Right ventricle myocardium inferior (tissue), 1 donor: Measurements from ENCODE around the gene EEFSEC. TPM values are rescaled to one million over a fixed set of nuclear protein-coding genes. Genes with fewer than 3 reads are reported as not detected.

ENCODE experiments used
- ATAC-seq: fragments of 200-7000 bp; cut with Tn5 transposase; one replicate; pipeline ENCODE4 v1.9.1; 2020; ENCODE audit warnings: mild to moderate bottlenecking, moderate library complexity
- DNase-seq: peaks from one replicate; pipeline ENCODE4 v3.0.0; 2021; ENCODE audit errors: missing footprints
- intact Hi-C: fragments of 100-400 bp; cut with DNase I; formaldehyde crosslinking; loops from one replicate; pipeline ENCODE4 v1.11.0; 2022
- total RNA-seq: library from RNA; stranded (reverse); fragmentation: NEBNext Ultra II Directional; extraction: Animal tissue kit (Norgen Biotek cat#: 25700); gene quantifications from one replicate; pipeline ENCODE4 v1.2.1, GENCODE V29; 2021
- donor health status: DM: no; HTN: yes; CAD: no; lungs with severe emphysema.

The EEFSEC gene
- total RNA-seq, 1 donor from 2014 or later: 19.4 TPM

DNA sequence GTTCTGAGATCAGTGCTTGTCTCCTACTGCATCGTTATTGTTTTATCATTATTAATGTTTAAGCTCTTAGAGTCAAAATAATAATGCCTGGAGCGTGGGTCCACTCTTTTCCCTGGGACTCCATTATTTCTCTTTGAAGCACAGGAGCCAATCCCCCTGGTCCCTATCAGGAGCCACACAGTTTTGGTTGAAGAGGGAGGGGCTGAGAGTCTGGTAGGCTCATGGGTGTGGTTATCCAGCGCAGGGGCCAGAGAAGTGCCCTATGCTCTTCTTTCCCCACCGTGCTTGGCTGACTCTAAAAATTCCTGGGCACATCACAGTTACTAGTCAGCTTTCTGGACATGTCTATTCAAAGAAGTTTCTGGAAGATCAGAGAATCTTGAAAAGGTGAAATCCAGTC is 191.9 kb downstream of the EEFSEC start:
- ATAC-seq: no peak
- intact Hi-C loops: no loop called here
- DNase-seq: no peak

DNA sequence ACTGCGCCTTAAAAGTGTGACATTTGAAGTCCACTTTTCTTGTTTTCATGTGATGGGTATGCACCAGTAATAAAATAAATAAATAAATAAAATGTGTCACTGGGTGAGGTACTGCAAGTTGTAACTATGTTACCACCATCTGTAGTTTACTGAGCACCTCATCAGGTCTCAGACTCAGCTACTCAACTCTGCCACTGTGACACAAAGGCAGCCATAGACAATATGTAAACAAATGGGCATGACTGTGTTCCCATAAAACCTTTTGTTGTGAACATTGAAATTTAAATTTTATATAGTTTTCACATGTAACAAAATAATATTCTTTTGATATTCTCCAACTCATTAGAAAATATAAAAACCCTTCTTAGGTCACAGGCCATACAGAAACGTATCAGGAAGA is 193.3 kb downstream of the EEFSEC start:
- no peak for ATAC-seq
- intact Hi-C loops: no loop called here
- no peak for DNase-seq

DNA sequence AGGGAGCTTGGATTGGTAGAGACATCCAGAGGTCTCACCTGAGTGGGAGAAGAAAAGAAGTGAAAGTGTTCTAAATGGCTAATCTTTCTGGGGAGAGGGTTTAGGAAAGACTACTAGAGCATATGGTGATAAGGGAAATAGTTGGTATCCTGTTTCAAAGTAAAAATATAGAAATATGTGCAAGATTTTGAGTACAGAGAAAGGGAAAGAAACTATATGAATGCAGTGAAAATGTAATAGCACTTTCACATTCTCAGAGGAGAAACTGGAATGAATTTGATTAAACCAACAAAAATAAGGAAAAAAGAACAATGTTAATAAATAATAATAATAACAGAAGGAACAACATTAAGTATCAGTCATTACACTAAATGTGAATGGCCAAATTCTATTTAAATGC is 194.0 kb downstream of the EEFSEC start:
- intact Hi-C loops: no loop called here
- ATAC-seq: no peak

DNA sequence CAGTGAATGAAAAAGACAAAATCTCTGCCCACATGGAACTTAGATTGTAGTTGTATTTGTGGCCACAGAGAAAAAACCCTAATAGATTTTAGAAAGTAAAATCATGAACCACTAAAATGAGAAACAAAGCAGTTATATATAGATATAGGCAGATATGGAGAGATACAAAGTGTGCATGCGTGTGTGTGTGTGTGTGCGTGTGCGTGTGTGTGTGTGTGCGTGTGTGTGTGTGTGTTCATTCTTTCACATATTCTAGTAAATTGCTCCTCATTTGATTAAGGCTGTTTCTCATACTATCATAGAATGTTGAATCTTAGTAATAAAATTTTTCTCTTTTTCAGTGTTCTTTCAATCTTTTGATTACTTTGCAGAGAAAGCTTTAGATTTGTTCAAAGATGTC is 194.8 kb downstream of the EEFSEC start:
- no peak for DNase-seq
- intact Hi-C loops: no loop called here
- no peak for ATAC-seq

More for the DNA sequence above, 194.0 kb downstream of the EEFSEC start:
- DNase-seq: no peak

DNA sequence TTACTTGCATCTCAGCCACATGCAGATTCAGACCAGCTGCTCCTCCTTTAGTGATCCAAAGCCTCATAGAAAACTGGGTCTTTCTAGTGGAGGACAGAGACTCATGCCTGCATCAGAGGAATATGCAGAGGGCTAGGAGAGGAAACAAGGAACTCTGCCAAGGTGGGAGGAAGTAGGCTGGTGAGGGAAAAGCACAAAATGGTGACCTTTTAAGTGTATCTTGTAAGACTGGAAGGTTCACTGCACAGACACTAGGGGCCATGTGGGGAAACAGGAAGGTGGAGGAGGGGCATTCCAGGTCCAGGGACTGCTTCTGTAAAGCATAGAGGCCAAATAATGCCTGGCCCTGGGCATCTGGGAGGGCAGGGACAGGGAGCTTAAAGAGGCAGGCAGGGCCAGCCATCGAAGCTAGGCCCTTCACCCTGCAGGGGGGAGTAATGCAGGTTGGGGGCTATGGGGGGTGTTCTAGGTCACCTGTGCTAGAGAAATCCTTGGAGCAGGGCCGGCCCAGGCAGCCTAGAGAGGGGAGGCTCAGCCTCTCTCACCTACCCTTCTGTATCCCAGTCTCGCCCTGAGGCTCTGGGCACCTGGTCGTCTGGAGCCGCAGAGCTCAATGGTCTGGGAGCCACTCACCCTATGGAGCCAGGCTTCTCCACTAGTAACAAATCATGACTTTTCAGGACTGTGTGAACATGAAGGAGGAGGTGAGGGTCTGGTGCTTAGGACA is 195.7 kb downstream of the EEFSEC start:
- intact Hi-C loops: no loop called here
- DNase-seq (no peak), ATAC-seq (no peak)

DNA sequence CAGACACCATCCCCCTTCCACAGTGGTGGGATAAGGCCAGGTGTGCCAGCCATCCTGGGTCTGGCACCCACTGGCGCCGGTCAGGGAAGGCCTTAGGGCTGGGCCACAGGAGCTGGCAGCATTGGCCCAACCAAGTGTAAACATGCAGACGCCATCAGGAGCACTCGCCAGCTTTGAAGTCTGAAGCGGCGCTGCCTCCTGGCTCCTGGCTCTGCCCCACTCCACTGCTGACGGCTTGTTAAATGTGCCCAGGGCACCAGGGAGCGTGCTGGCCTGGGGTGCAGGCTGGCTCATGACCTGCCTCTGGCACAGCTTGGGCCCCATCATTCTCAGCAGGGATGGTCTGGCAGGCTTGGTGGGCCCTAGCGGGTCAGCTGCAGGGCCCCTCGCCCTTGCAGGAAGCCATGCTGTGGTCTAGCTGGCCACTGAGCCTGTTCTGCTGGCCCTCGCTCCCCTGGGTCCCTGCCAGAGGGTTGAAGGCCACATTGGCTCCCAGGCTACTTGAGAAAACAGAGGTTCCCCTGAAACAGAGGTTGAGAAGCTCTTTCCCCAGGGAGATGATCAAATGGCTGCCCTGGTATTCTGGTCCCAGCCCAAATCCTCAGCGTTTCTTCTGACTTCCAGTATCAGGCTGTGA is 196.8 kb downstream of the EEFSEC start:
- ATAC-seq (peak; percentile 19), DNase-seq (no peak)
- intact Hi-C loops: no loop called here

DNA sequence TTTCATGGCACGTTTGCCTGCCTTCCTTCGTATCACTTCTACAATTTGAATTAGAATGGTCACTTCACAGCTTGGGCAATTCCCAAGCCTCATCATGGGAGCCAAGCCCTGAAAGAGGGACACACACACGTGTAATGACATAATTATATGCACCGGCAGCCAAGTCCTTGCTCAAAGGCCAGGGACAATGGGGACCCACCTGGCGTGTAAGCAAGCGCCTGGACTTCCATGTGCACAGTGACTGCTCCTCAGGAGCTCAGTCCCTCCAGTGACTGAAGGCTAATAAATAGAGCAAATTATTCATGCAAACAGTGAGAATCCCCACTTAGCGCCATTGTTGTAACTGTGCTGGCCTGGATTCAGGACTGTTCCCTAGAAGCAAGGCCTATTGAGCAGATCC is 198.3 kb downstream of the EEFSEC start:
- intact Hi-C loops: no loop called here
- DNase-seq (no peak), ATAC-seq (no peak)

DNA sequence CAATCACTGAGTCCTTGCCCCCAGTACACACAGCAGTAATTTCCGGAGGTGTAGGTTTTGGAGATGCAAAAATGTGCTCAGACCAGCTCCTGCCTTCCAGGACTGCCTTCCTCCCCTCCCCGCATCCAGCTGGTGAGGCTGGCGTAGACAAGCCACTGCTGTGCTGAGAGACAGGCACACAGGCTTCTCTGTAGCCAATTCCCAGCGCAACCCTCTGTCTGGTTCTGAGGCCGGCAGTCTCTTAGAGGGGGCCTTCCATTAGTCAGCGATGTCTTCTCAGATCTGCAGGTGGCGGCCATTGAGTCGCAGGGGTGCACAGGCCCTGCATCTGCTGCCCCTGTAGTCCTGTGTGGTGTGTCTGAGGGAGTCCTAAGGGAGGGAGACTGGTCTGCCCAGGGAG is 199.0 kb downstream of the EEFSEC start:
- intact Hi-C loops: no loop called here
- no peak for DNase-seq
- ATAC-seq: no peak

DNA sequence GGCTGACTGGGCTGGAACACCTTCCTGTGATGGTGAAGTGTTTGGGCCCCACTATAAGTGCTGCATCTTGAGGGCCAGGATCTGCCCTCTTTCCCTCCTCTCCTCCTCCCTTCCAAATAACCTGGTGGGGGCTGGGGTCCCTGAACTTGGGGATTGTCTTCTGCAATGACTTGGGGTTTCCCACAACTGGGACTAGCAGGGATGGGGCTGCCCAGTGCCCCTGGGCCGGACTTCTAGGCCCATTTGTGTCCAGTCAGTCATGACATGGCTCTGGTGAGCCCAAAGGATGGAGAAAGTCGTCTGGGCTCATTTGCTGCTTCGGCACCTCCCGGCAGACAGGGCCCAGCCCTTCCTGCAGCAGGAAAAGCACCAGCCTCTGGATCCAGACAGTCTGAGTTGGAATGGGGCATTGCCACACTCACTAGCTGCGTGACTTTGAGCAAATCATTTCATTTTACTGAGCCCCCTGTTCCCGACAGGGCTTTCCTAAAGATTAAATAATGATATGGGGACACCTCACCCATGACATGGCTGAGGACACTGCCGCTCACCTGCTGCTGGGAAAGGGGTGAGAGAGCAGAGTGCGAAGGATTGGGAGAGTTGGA is 200.2 kb downstream of the EEFSEC start:
- ATAC-seq (no peak), DNase-seq (no peak)
- intact Hi-C loops: no loop called here

DNA sequence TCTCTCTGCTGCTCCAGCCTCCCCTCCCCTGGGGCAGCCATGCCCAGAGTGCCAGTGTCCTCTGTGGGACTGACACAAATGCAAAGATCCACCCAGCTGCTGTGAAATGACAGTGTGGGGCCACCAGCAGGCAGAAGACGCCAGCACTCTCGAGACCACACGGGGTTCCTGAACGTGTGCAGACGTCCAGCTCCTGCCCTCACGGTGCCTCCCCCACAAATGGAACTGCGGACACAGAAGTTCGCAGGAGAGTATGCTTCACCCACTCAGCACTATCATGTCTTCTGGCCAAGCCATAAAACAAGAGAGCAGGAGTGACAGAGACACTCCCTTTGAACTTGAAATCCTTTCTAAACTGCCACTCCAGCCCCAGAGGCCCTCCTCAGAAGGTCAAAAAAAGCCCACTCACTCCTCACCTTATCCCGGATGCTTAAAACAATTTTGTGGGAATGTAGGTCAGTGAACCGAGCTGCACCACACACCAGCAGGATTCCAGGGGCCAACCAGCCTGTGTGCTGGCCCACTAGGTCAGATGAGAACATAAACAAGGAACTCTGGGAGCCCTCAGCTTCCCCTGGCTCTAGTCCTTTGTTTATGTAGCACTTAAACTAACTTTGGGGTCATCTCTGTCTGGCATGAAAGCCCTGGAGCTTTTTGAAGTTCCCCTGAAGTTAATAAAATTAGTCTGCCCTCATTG is 200.9 kb downstream of the EEFSEC start:
- intact Hi-C loops: no loop called here
- DNase-seq (no peak), ATAC-seq (no peak)

DNA sequence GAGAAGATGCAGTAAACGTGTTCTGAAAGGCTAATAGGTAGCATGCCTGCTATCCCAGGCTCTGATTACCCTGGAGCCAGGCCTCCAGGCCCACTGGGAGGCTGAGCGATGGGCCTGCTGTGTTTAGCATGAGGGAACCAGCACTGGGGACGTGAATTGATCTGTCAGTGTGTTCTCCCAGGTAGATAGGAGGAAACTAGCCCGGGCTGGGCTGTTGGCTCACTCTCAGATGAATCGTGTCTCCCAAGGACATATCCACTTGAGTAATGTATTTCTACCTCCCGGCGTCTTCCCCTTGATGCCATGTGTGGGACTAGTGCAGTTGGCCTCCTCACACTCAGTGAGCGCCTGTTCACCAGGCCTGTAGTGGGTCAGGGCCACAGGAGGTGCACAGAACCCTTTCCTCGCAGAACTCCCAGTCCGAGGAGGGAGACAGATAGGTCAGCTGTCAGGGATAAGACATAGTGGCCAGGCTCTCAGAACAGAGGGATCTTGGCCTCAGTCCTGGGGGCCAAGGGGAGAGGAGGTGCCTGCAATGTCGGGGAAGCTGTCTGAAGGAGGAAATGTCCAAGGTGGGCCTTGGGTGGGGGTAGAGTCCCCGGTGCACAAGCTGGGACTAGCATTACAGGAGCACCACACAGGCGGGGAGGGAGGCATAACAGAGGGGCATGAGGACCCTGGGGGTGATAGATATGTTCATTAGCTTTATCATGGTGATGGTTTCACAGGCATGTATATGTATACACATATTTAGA is 201.7 kb downstream of the EEFSEC start:
- intact Hi-C loops: no loop called here
- ATAC-seq: no peak
- no peak for DNase-seq

DNA sequence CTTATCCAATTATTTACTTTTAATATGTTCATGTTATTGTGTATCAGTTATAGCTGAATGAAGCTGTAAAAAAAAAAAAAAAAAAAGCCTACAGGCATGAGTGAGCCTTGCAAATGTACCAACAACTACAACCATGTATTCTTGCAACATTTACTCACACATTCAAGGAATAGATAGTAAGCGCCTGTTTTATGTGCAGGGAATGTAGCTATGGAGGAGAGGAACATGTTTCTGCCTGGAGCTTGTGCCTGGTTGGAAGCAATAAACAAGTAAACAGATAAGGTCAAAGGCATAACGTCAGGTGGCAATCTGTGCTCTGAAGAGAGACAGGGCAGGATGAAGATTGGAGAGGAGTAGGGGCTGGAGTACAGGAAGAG is 202.2 kb downstream of the EEFSEC start:
- no peak for DNase-seq
- intact Hi-C loops: no loop called here
- ATAC-seq: no peak

DNA sequence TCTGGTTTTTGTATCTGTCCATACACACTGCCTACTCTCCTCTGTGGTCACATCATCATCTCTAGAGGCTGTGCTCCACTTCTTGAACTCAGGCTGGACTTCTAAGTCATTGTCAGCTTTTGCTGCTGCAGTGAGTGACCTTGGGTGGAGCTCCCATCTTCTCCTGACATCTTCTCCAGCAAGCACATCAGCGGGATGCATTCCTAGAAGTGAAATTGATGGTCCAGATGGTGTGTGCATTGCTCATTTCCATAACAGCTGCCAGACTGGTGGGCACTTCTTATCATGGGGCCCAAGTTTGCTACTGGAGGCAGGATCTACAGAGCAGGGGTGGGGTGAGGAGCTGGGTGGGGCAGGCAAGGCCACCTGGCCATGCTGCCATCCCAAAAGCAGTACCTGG is 203.5 kb downstream of the EEFSEC start:
- intact Hi-C loops: no loop called here
- DNase-seq (no peak), ATAC-seq (no peak)

DNA sequence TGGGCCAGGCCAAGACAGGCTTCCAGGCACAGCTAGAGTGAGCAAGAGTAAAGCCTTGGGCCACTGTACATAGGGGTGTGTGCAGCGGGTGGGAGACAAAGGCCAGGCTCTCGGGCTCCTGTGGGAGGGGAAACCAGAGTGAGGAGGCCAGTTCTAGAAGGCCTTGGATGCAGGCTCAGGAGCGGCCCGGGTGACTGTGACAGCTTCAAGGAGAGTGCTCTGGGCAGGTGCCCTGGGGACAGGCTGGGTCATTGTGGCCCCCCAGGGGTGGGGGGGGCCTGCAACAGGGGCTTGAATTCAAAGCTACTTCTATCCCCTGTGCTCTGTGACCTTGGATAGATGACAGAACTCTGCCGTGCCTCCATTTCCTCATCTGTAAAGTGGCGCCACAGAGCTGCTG is 204.3 kb downstream of the EEFSEC start:
- intact Hi-C loops: no loop called here
- DNase-seq (no peak), ATAC-seq (no peak)

DNA sequence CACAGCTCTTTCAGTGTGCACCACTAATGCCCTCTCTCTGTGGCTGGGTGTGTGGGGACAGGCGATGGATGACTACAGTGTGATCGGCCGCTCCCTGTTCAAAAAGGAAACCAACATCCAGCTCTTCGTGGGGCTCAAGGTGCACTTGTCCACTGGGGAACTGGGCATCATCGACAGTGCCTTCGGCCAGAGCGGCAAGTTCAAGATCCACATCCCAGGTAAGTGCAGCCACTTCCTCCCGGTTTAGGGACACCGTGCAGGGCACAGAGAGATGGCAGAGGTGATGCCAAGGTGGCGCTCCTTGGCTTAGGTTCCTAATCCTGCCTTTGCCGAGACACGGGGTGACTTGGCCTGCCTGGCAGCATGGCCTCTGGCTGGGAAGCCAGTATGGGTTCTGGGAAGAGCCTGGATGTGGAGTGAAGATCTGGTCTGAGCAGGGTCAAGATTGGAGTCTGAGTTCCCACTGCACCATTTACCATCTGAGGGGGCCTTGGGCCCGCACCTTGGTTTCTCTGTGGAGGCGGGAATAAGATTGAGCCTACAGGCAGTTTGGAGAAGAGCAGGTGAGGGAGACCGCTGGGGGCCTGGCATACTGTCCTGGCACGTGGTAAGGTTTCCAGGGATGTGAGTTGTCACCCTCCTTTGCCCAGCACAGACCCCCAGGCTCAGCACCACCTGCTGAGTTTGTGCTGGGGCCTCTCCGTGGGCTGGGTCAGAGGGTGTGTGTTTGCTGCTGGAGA is 205.0 kb downstream of the EEFSEC start:
- intact Hi-C loops: no loop called here
- DNase-seq (no peak), ATAC-seq (no peak)

DNA sequence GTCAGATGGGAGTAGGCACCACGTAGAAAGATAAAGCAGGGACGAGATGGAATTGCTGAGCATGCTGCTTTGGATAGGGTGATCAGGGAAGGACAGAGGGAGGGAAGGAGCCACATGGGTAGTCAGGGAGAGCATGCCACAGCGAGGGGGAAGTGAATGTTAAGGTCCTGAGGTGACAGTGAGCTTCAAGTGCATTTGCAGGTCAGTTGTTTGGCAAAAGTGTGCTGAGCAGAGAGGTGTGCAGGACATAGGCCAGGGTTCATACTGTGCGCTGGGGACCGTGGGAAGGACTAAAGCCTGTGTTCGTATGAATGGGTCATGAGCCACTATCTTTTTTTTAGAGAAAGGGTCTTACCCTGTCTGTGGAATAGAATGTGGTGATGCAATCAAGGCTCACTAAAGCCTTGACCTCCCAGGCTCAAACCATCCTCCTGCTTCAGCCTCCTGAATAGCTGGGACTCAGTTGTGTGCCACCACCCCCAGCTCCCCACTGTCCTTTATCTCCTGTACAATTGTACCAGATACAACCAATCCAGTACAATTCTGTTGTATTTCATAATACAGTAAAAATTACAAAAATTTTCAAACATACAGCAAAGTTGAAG is 205.9 kb downstream of the EEFSEC start:
- ATAC-seq (peak; percentile 47), DNase-seq (no peak)
- intact Hi-C loops: no loop called here

DNA sequence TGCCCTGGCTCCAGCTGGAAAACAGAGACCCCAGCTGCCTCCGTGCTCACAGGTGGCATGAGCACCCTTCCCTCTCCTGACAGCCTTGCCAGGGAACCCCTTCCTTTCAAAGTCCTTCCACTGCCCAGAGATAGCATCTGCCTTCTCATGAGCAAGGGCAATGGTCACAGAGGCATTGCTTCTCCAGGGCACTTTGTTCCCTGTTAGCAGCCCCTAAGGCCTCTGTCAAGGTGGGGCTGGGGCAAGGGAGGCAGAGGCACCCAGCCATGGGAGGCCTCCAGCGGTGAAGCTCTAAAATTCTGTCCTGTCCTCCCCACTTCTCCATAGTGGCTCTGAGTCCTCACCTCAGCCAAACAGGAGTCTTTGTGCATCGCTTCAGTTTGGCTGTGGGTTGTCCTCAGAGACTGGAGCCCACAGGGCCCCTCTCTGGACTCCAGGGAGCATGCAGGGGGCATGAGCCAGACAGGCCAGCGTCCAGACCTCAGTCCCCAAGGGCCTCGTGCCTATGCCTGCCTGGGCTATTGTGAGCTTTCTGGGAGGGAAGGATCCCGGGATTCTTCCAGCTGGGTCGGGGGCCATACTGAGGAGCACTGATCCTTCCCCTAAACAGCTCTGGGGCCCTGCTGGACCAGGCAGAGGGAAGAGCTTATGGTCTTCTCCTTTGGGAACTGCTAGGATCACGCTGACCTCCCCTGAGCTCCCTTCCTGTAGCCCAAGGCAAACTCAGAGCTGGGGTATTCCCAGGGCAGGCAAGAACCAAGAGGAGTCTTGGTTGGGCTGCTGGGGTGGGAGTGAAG is 206.8 kb downstream of the EEFSEC start:
- no peak for DNase-seq
- ATAC-seq: no peak
- intact Hi-C loops: no loop called here
